IMR-90 (cell line): ENCODE data around the gene DZANK1. TPM values are rescaled to one million over a fixed set of nuclear protein-coding genes. Genes with fewer than 3 reads are reported as not detected.

Source experiments
- ATAC-seq: fragments of 200-7000 bp; cut with Tn5 transposase; 2 replicates; pipeline ENCODE4 v1.9.1; 2020; ENCODE audit warnings: low read depth, mild to moderate bottlenecking, moderate library complexity
- BruUV-seq: library from RNA; stranded (reverse); fragments of 400-500 nt; replicated peaks from 2 replicates; lab custom pipeline; 2021; lab: Mats Ljungman, UMichigan
- CTCF ChIA-PET: fragments of 300-600 bp; formaldehyde crosslinking; extraction: SDS; loops from one replicate; lab custom pipeline; 2021; ENCODE audit warnings: antibody characterized with exemption; lab: Yijun Ruan, JAX
- POLR2A ChIA-PET: fragments of 300-600 bp; sonication (Branson Sonifier 250); formaldehyde crosslinking; loops from one replicate; lab custom pipeline; 2022; ENCODE audit warnings: antibody characterized with exemption; ENCODE audit not compliant: unreplicated experiment; lab: Charles Lee
- DNase-seq: peaks from one replicate; pipeline ENCODE4 v3.0.0; 2013
- H2AFZ ChIP-seq: replicated peaks from 2 replicates; pipeline ENCODE3; 2013; ENCODE audit warnings: low read length, mild to moderate bottlenecking; ENCODE audit not compliant: poor library complexity
- H2AK5ac ChIP-seq: 2 replicates; pipeline ENCODE4 v1.6.1; 2013; ENCODE audit warnings: low read depth, low read length, inconsistent platforms
- H2AK9ac ChIP-seq: replicated peaks from 2 replicates; pipeline ENCODE3; 2013; ENCODE audit warnings: mild to moderate bottlenecking, low read depth, low read length, moderate library complexity; ENCODE audit not compliant: poor library complexity
- H2BK120ac ChIP-seq: 2 replicates; pipeline ENCODE4 v1.6.1; 2013; ENCODE audit warnings: low read depth, low read length, inconsistent platforms
- H2BK15ac ChIP-seq: 3 replicates; pipeline ENCODE4 v1.6.1; 2013; ENCODE audit warnings: low read depth, low read length, inconsistent platforms
- H2BK20ac ChIP-seq: 2 replicates; pipeline ENCODE4 v1.6.1; 2013; ENCODE audit warnings: low read depth, mild to moderate bottlenecking, inconsistent platforms, low read length, moderate library complexity
- H2BK5ac ChIP-seq: 2 replicates; pipeline ENCODE4 v1.6.1; 2013; ENCODE audit warnings: mild to moderate bottlenecking, low read depth, low read length, inconsistent platforms; ENCODE audit not compliant: poor library complexity, severe bottlenecking
- H3K14ac ChIP-seq: replicated peaks from 2 replicates; pipeline ENCODE4 v1.6.1; 2013; ENCODE audit warnings: low read depth, low read length, inconsistent platforms
- H3K18ac ChIP-seq: 2 replicates; pipeline ENCODE4 v1.6.1; 2013; ENCODE audit warnings: low read depth, low read length, control low read depth
- H3K23ac ChIP-seq: 2 replicates; pipeline ENCODE4 v1.6.1; 2013; ENCODE audit warnings: low read depth, low read length, inconsistent platforms
- H3K27ac ChIP-seq: 2 replicates; pipeline ENCODE4 v1.5.1; 2013; ENCODE audit warnings: mild to moderate bottlenecking, control low read depth, low read length; ENCODE audit not compliant: insufficient read depth
- H3K27me3 ChIP-seq: 2 replicates; pipeline ENCODE4 v1.6.1; 2013; ENCODE audit warnings: low read length; ENCODE audit not compliant: control insufficient read depth, insufficient read depth
- H3K36me3 ChIP-seq: 2 replicates; pipeline ENCODE4 v1.6.1; 2013; ENCODE audit warnings: low read length, mixed read lengths; ENCODE audit not compliant: control insufficient read depth, insufficient read depth
- H3K4ac ChIP-seq: 2 replicates; pipeline ENCODE4 v1.6.1; 2013; ENCODE audit warnings: low read depth, low read length, inconsistent platforms
- H3K4me1 ChIP-seq: 2 replicates; pipeline ENCODE4 v1.6.1; 2013; ENCODE audit warnings: low read length, mixed read lengths; ENCODE audit not compliant: control insufficient read depth, insufficient read depth
- H3K4me2 ChIP-seq: 2 replicates; pipeline ENCODE4 v1.6.1; 2013; ENCODE audit warnings: low read depth, mild to moderate bottlenecking, control low read depth, low read length, moderate library complexity
- H3K4me3 ChIP-seq: 2 replicates; pipeline ENCODE4 v1.5.1; 2013; ENCODE audit warnings: low read depth, mild to moderate bottlenecking, control low read depth, low read length, moderate library complexity; ENCODE audit not compliant: insufficient read depth
- H3K56ac ChIP-seq: 2 replicates; pipeline ENCODE4 v1.6.1; 2013; ENCODE audit warnings: low read length, inconsistent platforms; ENCODE audit not compliant: insufficient read depth; ENCODE audit errors: extremely low read depth
- H3K79me1 ChIP-seq, 2 experiments: 2 replicates each; pipeline ENCODE4 v1.6.1; 2013; ENCODE audit warnings: low read length in 2 of 2, inconsistent platforms in 1 of 2, low read depth in 1 of 2
- H3K9ac ChIP-seq: 2 replicates; pipeline ENCODE4 v1.6.1; 2013; ENCODE audit warnings: low read depth, low read length, control low read depth
- H3K9me1 ChIP-seq: 2 replicates; pipeline ENCODE4 v1.6.1; 2013; ENCODE audit warnings: low read length, inconsistent platforms; ENCODE audit not compliant: insufficient read depth
- H3K9me3 ChIP-seq: 2 replicates; pipeline ENCODE4 v1.6.1; 2013; ENCODE audit warnings: low read length; ENCODE audit not compliant: control insufficient read depth, insufficient read depth
- H4K20me1 ChIP-seq: 2 replicates; pipeline ENCODE4 v1.6.1; 2013; ENCODE audit warnings: low read length, inconsistent platforms; ENCODE audit not compliant: insufficient read depth
- H4K5ac ChIP-seq: 2 replicates; pipeline ENCODE4 v1.6.1; 2013; ENCODE audit warnings: mild to moderate bottlenecking, low read depth, low read length, control low read depth
- H4K8ac ChIP-seq, 2 experiments: 2 replicates each; pipeline ENCODE4 v1.6.1; 2013; ENCODE audit warnings: low read depth in 2 of 2, low read length in 2 of 2, control low read depth in 1 of 2, inconsistent platforms in 1 of 2
- H4K91ac ChIP-seq: 2 replicates; pipeline ENCODE4 v1.6.1; 2013; ENCODE audit warnings: low read depth, low read length, inconsistent platforms; ENCODE audit not compliant: insufficient read depth
- BHLHE40 ChIP-seq: fragments of 150-350 bp; IDR thresholded peaks from 2 replicates; pipeline ENCODE4 v1.6.1; 2016; ENCODE audit warnings: mild to moderate bottlenecking, low read depth, low read length
- CEBPB ChIP-seq: IDR thresholded peaks from 2 replicates; pipeline ENCODE4 v1.6.1; 2012; ENCODE audit warnings: low read depth, low read length, improper control_type of control experiment
- CHD1 ChIP-seq: IDR thresholded peaks from 2 replicates; pipeline ENCODE4 v1.6.1; 2012; ENCODE audit warnings: low read depth, low read length, improper control_type of control experiment
- ELK1 ChIP-seq: fragments of 150-350 bp; IDR thresholded peaks from 2 replicates; pipeline ENCODE4 v1.6.1; 2016; ENCODE audit warnings: low read depth, mild to moderate bottlenecking, low read length, moderate library complexity, borderline replicate concordance
- FOS ChIP-seq: fragments of 150-350 bp; IDR thresholded peaks from 2 replicates; pipeline ENCODE4 v1.6.1; 2016; ENCODE audit warnings: low read depth, low read length
- MAFK ChIP-seq: IDR thresholded peaks from 2 replicates; pipeline ENCODE4 v1.6.1; 2012; ENCODE audit warnings: low read depth, low read length, improper control_type of control experiment
- MAZ ChIP-seq: IDR thresholded peaks from 2 replicates; pipeline ENCODE4 v1.6.1; 2012; ENCODE audit warnings: low read depth, mild to moderate bottlenecking, low read length, improper control_type of control experiment, moderate library complexity, borderline replicate concordance
- MXI1 ChIP-seq: IDR thresholded peaks from 2 replicates; pipeline ENCODE4 v1.6.1; 2012; ENCODE audit warnings: low read depth, mild to moderate bottlenecking, low read length, moderate library complexity, borderline replicate concordance
- NFE2L2 ChIP-seq: fragments of 150-350 bp; IDR thresholded peaks from 2 replicates; pipeline ENCODE4 v1.6.1; 2016; ENCODE audit warnings: low read depth, mild to moderate bottlenecking, low read length
- POLR2A ChIP-seq: IDR thresholded peaks from 2 replicates; pipeline ENCODE4 v1.6.1; 2012; ENCODE audit warnings: mild to moderate bottlenecking, low read depth, low read length
- RAD21 ChIP-seq: IDR thresholded peaks from 2 replicates; pipeline ENCODE4 v1.6.1; 2012; ENCODE audit warnings: low read length, improper control_type of control experiment
- RCOR1 ChIP-seq: IDR thresholded peaks from 2 replicates; pipeline ENCODE4 v1.6.1; 2012; ENCODE audit warnings: mild to moderate bottlenecking, low read length, improper control_type of control experiment; ENCODE audit not compliant: insufficient replicate concordance
- RFX5 ChIP-seq: IDR thresholded peaks from 2 replicates; pipeline ENCODE4 v1.8.0; 2012; ENCODE audit warnings: low read depth, mild to moderate bottlenecking, low read length, moderate library complexity
- SMC3 ChIP-seq: fragments of 150-350 bp; IDR thresholded peaks from 2 replicates; pipeline ENCODE4 v1.6.1; 2016; ENCODE audit warnings: low read depth, mild to moderate bottlenecking, antibody characterized with exemption, low read length, moderate library complexity
- WGBS, 2 experiments: methylation state at CpG; one replicate each; pipeline versions ENCODE4 v1.1.5 to v1.1.7; 2013; ENCODE audit warnings: missing lambda C conversion rate in 2 of 2; ENCODE audit not compliant: insufficient read length in 1 of 2; ENCODE audit errors: extremely low coverage in 2 of 2; 5-methylcytosine and 5-hydroxymethylcytosine counted together
- dilution Hi-C: fragments of 300-500 bp; cut with HindIII; formaldehyde crosslinking; loops from one replicate; pipeline ENCODE4 v1.14.3; 2018; ENCODE audit warnings: low sequenced_read_pairs; ENCODE audit not compliant: unreplicated experiment
- in situ Hi-C: fragments of 300-500 bp; cut with MboI; formaldehyde crosslinking; loops from 3 replicates; pipeline ENCODE4 v1.14.3; 2019; ENCODE audit warnings: low sequenced_read_pairs, inconsistent platforms, mixed read lengths
- intact Hi-C: fragments of 100-400 bp; cut with micrococcal nuclease; formaldehyde crosslinking; loops from 2 replicates; pipeline ENCODE4 v1.10.0; 2022
- polyA plus RNA-seq, 3 experiments: library from polyadenylated mRNA; depleted of rRNA; stranded (reverse); fragments of >200 nt; gene quantifications; 2 replicates each; pipeline ENCODE4 v1.2.3, GENCODE V29; 2012; ENCODE audit warnings: low replicate concordance in 1 of 3
- total RNA-seq: library from RNA; depleted of rRNA; stranded (reverse); fragments of >200 nt; gene quantifications from 2 replicates; pipeline ENCODE4 v1.2.3, GENCODE V29; 2012
- TF ChIP-seq, protein P1 (sequence below): conservative IDR thresholded peaks from 2 replicates; pipeline ENCODE4 v1.5.1; 2012; ENCODE audit warnings: mild to moderate bottlenecking, low read depth, low read length, improper control_type of control experiment
- TF ChIP-seq, protein P2 (sequence below): fragments of 150-350 bp; IDR thresholded peaks from 2 replicates; pipeline ENCODE4 v1.6.1; 2017; ENCODE audit warnings: mild to moderate bottlenecking, antibody characterized with exemption, low read length, low read depth

Gene DZANK1
- total and polyA plus RNA-seq, 2 of the 4 experiments (the other 2 are of a cell fraction): 0.54 to 1.1 TPM

- no peaks in the 10 kb centered on the region for H3K9me1 ChIP-seq
- no peak overlapping the region for H3K18ac ChIP-seq
- no peak overlapping the region for H4K8ac ChIP-seq
- H2BK120ac ChIP-seq: no peak overlapping the region
- no peaks in the 10 kb centered on the region for H4K20me1 ChIP-seq
- no peak overlapping the region for H4K91ac ChIP-seq
- no peak overlapping the region for H3K4me2 ChIP-seq
- H3K4me1 ChIP-seq: no peaks in the 10 kb centered on the region
- in situ Hi-C loops (no loop called here), intact Hi-C loops (no loop called here), dilution Hi-C loops (no loop called here)
- H3K27ac ChIP-seq: no peak overlapping the region
- DNase-seq (no peak), ATAC-seq (no peak)
- no peak overlapping the region for H2BK15ac ChIP-seq
- no peak overlapping the region for H3K4ac ChIP-seq
- no peak overlapping the region for H2BK5ac ChIP-seq
- no peak overlapping the region for H2AFZ ChIP-seq
- H3K9me3 ChIP-seq: no peaks in the 10 kb centered on the region
- H3K23ac ChIP-seq: no peak overlapping the region
- H3K36me3 ChIP-seq: no peaks in the 10 kb centered on the region
- H2AK5ac ChIP-seq: no peak overlapping the region
- H3K14ac ChIP-seq: no peak overlapping the region
- no peak overlapping the region for H2BK20ac ChIP-seq
- no peaks in the 10 kb centered on the region for H3K79me1 ChIP-seq
- ChIA-PET POLR2A (no interaction called here), CTCF (no interaction called here)
- no peak for TF ChIP-seq BHLHE40
- TF ChIP-seq ELK1: no peak
- TF ChIP-seq RCOR1: no peak
- no peak for TF ChIP-seq MAZ
- TF ChIP-seq NFE2L2: no peak
- TF ChIP-seq RFX5: no peak
- TF ChIP-seq FOS: no peak
- no peak for TF ChIP-seq POLR2A
- no peak for TF ChIP-seq MXI1
- TF ChIP-seq CHD1: no peak
- no peak for TF ChIP-seq RAD21
- no peak for TF ChIP-seq CEBPB
- TF ChIP-seq, protein P1, sequence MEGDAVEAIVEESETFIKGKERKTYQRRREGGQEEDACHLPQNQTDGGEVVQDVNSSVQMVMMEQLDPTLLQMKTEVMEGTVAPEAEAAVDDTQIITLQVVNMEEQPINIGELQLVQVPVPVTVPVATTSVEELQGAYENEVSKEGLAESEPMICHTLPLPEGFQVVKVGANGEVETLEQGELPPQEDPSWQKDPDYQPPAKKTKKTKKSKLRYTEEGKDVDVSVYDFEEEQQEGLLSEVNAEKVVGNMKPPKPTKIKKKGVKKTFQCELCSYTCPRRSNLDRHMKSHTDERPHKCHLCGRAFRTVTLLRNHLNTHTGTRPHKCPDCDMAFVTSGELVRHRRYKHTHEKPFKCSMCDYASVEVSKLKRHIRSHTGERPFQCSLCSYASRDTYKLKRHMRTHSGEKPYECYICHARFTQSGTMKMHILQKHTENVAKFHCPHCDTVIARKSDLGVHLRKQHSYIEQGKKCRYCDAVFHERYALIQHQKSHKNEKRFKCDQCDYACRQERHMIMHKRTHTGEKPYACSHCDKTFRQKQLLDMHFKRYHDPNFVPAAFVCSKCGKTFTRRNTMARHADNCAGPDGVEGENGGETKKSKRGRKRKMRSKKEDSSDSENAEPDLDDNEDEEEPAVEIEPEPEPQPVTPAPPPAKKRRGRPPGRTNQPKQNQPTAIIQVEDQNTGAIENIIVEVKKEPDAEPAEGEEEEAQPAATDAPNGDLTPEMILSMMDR: no peak
- no peak for TF ChIP-seq SMC3
- TF ChIP-seq MAFK: no peak
- TF ChIP-seq, protein P2, sequence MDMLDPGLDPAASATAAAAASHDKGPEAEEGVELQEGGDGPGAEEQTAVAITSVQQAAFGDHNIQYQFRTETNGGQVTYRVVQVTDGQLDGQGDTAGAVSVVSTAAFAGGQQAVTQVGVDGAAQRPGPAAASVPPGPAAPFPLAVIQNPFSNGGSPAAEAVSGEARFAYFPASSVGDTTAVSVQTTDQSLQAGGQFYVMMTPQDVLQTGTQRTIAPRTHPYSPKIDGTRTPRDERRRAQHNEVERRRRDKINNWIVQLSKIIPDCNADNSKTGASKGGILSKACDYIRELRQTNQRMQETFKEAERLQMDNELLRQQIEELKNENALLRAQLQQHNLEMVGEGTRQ: no peak
- no CpG with 5 or more reads among the region's 1 CpG for WGBS, 2 experiments
- no peak overlapping the region for H3K4me3 ChIP-seq
- H3K56ac ChIP-seq: no peak overlapping the region
- H3K9ac ChIP-seq: no peak overlapping the region
- BruUV-seq: no TSS peak
- no peaks in the 10 kb centered on the region for H3K27me3 ChIP-seq
- H4K5ac ChIP-seq: no peak overlapping the region
- no peak overlapping the region for H2AK9ac ChIP-seq
These were observed 71.3 kb downstream of the DZANK1 start for GRCh38 chr20:18395544-18395943.
